PC-9 (cell line): ENCODE results near the gene CABCOCO1. TPM values are rescaled to one million over a fixed set of nuclear protein-coding genes. Genes with fewer than 3 reads are reported as not detected.

Experiments
- Bru-seq: library from RNA; stranded (reverse); fragments of 400-500 nt; gene quantifications from one replicate; lab custom pipeline; 2021; lab: Mats Ljungman, UMichigan
- BruChase-seq, 2 experiments: library from RNA; stranded (reverse); fragments of 400-500 nt; gene quantifications; one replicate each; lab custom pipeline; 2021; lab: Mats Ljungman, UMichigan
- BruUV-seq: library from RNA; stranded (reverse); fragments of 400-500 nt; replicated peaks from 2 replicates; lab custom pipeline; 2021; lab: Mats Ljungman, UMichigan
- CTCF ChIA-PET: fragments of 300-600 bp; sonication (Branson Sonifier 250); formaldehyde crosslinking; loops from one replicate; lab custom pipeline; 2022; ENCODE audit warnings: antibody characterized with exemption; lab: Charles Lee
- POLR2A ChIA-PET: fragments of 300-600 bp; sonication (Branson Sonifier 250); formaldehyde crosslinking; loops from one replicate; lab custom pipeline; 2022; ENCODE audit warnings: antibody characterized with exemption; ENCODE audit not compliant: unreplicated experiment; lab: Charles Lee
- DNase-seq, 2 experiments: peaks; one replicate each; pipeline versions ENCODE4 v3.0.0 to v3.0.0-alpha.2; 2015 to 2022; ENCODE audit warnings: mixed read lengths in 1 of 2
- H2AFZ ChIP-seq: fragments of 200-600 bp; sonication (generic); 2 replicates; pipeline ENCODE4 v1.8.1; 2017; ENCODE audit warnings: antibody characterized with exemption
- H3F3A ChIP-seq: fragments of 200-600 bp; sonication (generic); 2 replicates; pipeline ENCODE4 v1.8.1; 2017; ENCODE audit warnings: antibody characterized with exemption, mild to moderate bottlenecking, low read depth; ENCODE audit not compliant: insufficient read depth
- H3K27ac ChIP-seq: fragments of 200-600 bp; sonication (generic); 2 replicates; pipeline ENCODE4 v1.6.1; 2016; ENCODE audit warnings: mixed run types
- H3K27me3 ChIP-seq: fragments of 200-600 bp; sonication (generic); 2 replicates; pipeline ENCODE4 v1.6.1; 2016; ENCODE audit warnings: low read depth, mixed run types; ENCODE audit not compliant: insufficient read depth
- H3K36me3 ChIP-seq: fragments of 200-600 bp; sonication (generic); 2 replicates; pipeline ENCODE4 v1.6.1; 2016; ENCODE audit warnings: low read depth, mixed run types
- H3K4me1 ChIP-seq: fragments of 200-600 bp; sonication (generic); replicated peaks from 2 replicates; pipeline ENCODE4 v1.6.1; 2016; ENCODE audit warnings: mixed run types; ENCODE audit not compliant: insufficient read depth
- H3K4me2 ChIP-seq: fragments of 200-600 bp; sonication (generic); 2 replicates; pipeline ENCODE4 v1.6.1; 2017; ENCODE audit warnings: mixed run types
- H3K4me3 ChIP-seq: fragments of 200-600 bp; sonication (generic); 2 replicates; pipeline ENCODE4 v1.6.1; 2016; ENCODE audit warnings: mixed run types
- H3K79me2 ChIP-seq: fragments of 200-600 bp; sonication (generic); 2 replicates; pipeline ENCODE4 v1.6.1; 2017; ENCODE audit warnings: low read depth, mixed run types
- H3K9me2 ChIP-seq: fragments of 200-600 bp; sonication (generic); 2 replicates; pipeline ENCODE4 v1.8.1; 2017; ENCODE audit warnings: mild to moderate bottlenecking; ENCODE audit not compliant: insufficient read depth
- H3K9me3 ChIP-seq: fragments of 200-600 bp; sonication (generic); 2 replicates; pipeline ENCODE4 v1.8.1; 2016; ENCODE audit warnings: low read depth; ENCODE audit not compliant: insufficient read depth
- H4K20me1 ChIP-seq: fragments of 200-600 bp; sonication (generic); 2 replicates; pipeline ENCODE4 v1.8.1; 2017; ENCODE audit not compliant: insufficient read depth
- CTCF ChIP-seq: fragments of 200-600 bp; sonication (generic); conservative IDR thresholded peaks from 2 replicates; pipeline ENCODE4 v1.6.1; 2017; ENCODE audit warnings: mixed run types, antibody characterized with exemption, mild to moderate bottlenecking, moderate library complexity
- EZH2 ChIP-seq: fragments of 200-600 bp; sonication (generic); IDR thresholded peaks from 2 replicates; pipeline ENCODE4 v1.8.0; 2017; ENCODE audit warnings: antibody characterized with exemption, low read depth
- intact Hi-C: fragments of 100-400 bp; cut with micrococcal nuclease; formaldehyde crosslinking; loops from one replicate; pipeline ENCODE4 v1.10.0; 2022; ENCODE audit not compliant: unreplicated experiment
- long read RNA-seq: library from polyadenylated mRNA; stranded (forward); transcript quantifications from one replicate; pipeline ENCODE4 v2.0.0, GENCODE V29; 2022
- total RNA-seq: library from RNA; stranded (reverse); gene quantifications from 2 replicates; pipeline ENCODE4 v1.2.3, GENCODE V29; 2021

The CABCOCO1 gene
- not detected in 2 replicates for total RNA-seq
- Bru-seq, nascent RNA, result percentile 11 among the genes with signal in this experiment
- BruChase-seq, experiment 1, labeled RNA remaining after a 2-hour chase, result percentile 6 among the genes with signal in this experiment
- BruChase-seq, experiment 2, labeled RNA remaining after a 6-hour chase, result percentile 1 among the genes with signal in this experiment
- long read RNA-seq, result 0 reads

- H3K9me3 ChIP-seq, result no peaks in the 10 kb centered on the region
- H3K79me2 ChIP-seq, result no peaks in the 10 kb centered on the region
- DNase-seq, result peak in 1 of 2 experiments; percentile 65
- no peaks in the 10 kb centered on the region for H4K20me1 ChIP-seq
- H3K27me3 ChIP-seq, result no peaks in the 10 kb centered on the region
- H2AFZ ChIP-seq, result no peak within 1 kb of the TSS
- intact Hi-C loops, result no loop called here
- CTCF ChIA-PET, result no interaction called here
- no peaks in the 10 kb centered on the region for H3K36me3 ChIP-seq
- BruUV-seq, result no TSS peak
- 0 out of 2 replicates have a peak within 1 kb of the TSS, but pooled peaks have one; percentile 17 for H3K4me2 ChIP-seq
- no peak within 1 kb of the TSS for H3K4me3 ChIP-seq
- POLR2A ChIA-PET, result no interaction called here
- no peaks in the 10 kb centered on the region for H3K4me1 ChIP-seq
- TF ChIP-seq EZH2 (no peak), CTCF (no peak)
- H3K27ac ChIP-seq, result no peak within 1 kb of the TSS
- H3F3A ChIP-seq, result no peaks in the 10 kb centered on the region; the same call in 1 of the 2 replicates
- H3K9me2 ChIP-seq, result no peaks in the 10 kb centered on the region
These were observed at the start of gene CABCOCO1 for GRCh38 chr10:61662794-61663259. CABCOCO1 (plus strand) TSS chr10:61662929; CDS start chr10:61662973, 44 bp downstream.

GRCh38 chr10:61613665-61614064, 49.1 kb upstream of the CABCOCO1 start:
- Histone ChIP-seq H3K79me2 (no peaks in the 10 kb centered on the region), H2AFZ (no peak overlapping the region), H3K27me3 (no peaks in the 10 kb centered on the region), H3K4me3 (no peak overlapping the region), H3K36me3 (no peaks in the 10 kb centered on the region), H3K4me2 (no peak overlapping the region), H3K9me3 (no peaks in the 10 kb centered on the region; the same call in 1 of the 2 replicates), H3K4me1 (no peaks in the 10 kb centered on the region), H3K9me2 (no peaks in the 10 kb centered on the region; the same call in 1 of the 2 replicates), H3F3A (no peaks in the 10 kb centered on the region), H4K20me1 (no peaks in the 10 kb centered on the region), H3K27ac (no peak overlapping the region)
- no TSS peak for BruUV-seq
- POLR2A ChIA-PET, result no interaction called here
- DNase-seq, result no peak
- TF ChIP-seq EZH2, result no peak
- CTCF ChIA-PET, result no interaction called here
- intact Hi-C loops, result no loop called here

- no peak overlapping the region for H3K27ac ChIP-seq
- no peak overlapping the region for H3K4me2 ChIP-seq
- no peaks in the 10 kb centered on the region; the same call in 1 of the 2 replicates for H3K9me3 ChIP-seq
- H3F3A ChIP-seq, result no peaks in the 10 kb centered on the region
- intact Hi-C loops, result no loop called here
- ChIA-PET CTCF (no interaction called here), POLR2A (no interaction called here)
- no peak overlapping the region for H2AFZ ChIP-seq
- no peaks in the 10 kb centered on the region for H3K36me3 ChIP-seq
- no peaks in the 10 kb centered on the region for H3K79me2 ChIP-seq
- BruUV-seq, result no TSS peak
- no peak overlapping the region for H3K4me3 ChIP-seq
- TF ChIP-seq CTCF (no peak), EZH2 (no peak)
- H3K27me3 ChIP-seq, result no peaks in the 10 kb centered on the region
- no peaks in the 10 kb centered on the region; the same call in 1 of the 2 replicates for H3K9me2 ChIP-seq
- no peaks in the 10 kb centered on the region for H4K20me1 ChIP-seq
- no peak for DNase-seq
- no peaks in the 10 kb centered on the region for H3K4me1 ChIP-seq
These were observed 46.1 kb upstream of the CABCOCO1 start for GRCh38 chr10:61616611-61617010.
